GM12875 (cell line): ENCODE measurements around the gene ZNF275.
"Not testable (repeated sequence)": the region's sequence is repeated elsewhere in the genome, so short reads cannot be mapped to it uniquely, and the experiment has no call there.

Experiments
- H3K4me3 ChIP-seq: one replicate; pipeline ENCODE4 v1.5.1; 2011; ENCODE audit warnings: low read depth, low read length, control low read depth
- CTCF ChIP-seq: IDR thresholded peaks from 2 replicates; pipeline ENCODE4 v1.5.1; 2011; ENCODE audit warnings: low read depth, mild to moderate bottlenecking, control low read depth, inconsistent platforms, low read length, moderate library complexity, borderline replicate concordance; ENCODE audit not compliant: insufficient read depth

The ZNF275 gene

DNA sequence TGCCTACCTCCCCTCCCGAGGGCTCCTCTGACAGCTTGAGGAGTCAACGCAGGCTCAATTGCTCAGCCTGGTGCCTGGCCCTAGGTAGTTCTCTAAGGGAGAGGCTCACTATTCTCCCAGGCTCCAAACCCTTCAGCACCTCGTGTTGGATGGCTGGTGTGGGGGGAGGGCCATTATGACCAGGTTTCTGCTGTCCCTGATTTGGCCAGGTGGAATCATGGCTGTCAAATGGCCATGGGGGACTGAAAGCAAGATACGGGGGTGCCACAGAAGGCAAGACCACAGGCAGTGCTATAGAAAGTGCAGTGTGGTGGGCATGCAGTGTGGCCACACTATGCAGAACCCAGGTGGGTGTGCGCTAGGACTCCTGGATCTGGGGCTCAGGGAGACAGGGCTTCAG, 21.9 kb upstream of the ZNF275 start:
- TF ChIP-seq CTCF: no peak
- H3K4me3 ChIP-seq: no peak overlapping the region

DNA sequence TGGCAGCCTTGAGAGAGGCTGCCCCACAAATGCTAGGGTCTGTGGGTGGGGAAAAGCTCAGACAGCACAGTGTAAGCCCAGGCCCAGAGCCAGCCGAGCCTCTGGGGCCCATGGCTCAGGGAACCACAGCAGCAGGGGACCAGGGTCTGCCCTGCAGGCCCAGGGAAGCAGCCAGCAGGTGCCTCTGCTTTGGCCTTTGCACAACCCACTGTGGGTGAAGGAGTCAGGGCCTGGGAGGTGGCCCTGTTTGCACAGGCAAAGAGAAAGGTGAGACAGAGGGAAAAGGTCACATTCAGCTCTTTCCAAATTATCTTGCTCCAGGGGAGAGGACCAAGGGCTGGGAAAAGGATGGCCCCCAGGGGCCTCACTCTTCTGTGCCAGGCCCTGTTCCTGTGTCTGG, 21.1 kb upstream of the ZNF275 start:
- TF ChIP-seq CTCF: no peak
- no peak overlapping the region for H3K4me3 ChIP-seq

DNA sequence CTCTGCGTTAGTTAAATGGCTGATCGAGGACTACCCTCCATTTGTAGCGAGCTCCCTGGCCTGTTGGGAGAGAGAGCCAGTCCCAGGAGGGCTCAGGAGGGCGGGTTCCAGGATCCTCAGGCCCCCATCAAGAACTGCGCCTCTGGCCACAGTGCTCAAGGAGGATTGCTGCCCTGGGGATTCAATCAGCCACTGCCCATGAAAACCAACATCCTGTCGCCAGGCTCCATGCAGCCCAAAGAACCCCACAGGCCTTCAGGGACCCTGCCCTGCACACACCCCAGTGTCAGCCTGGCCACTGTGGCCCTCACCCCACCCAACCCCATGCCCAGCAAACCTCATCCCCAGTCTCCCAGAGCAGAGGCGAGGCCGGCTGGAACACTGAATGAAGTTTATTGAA, 16.6 kb upstream of the ZNF275 start:
- no peak for TF ChIP-seq CTCF
- no peak overlapping the region for H3K4me3 ChIP-seq

- TF ChIP-seq CTCF: no peak
Observed at GRCh38 chrX:153317996-153318722, 15.8 kb upstream of the ZNF275 start.

GRCh38 chrX:153318811-153319210, 15.1 kb upstream of the ZNF275 start:
- no peak for TF ChIP-seq CTCF
- H3K4me3 ChIP-seq: no peak overlapping the region

More at GRCh38 chrX:153317996-153318722, 15.8 kb upstream of the ZNF275 start:
- no peak overlapping the region for H3K4me3 ChIP-seq

DNA sequence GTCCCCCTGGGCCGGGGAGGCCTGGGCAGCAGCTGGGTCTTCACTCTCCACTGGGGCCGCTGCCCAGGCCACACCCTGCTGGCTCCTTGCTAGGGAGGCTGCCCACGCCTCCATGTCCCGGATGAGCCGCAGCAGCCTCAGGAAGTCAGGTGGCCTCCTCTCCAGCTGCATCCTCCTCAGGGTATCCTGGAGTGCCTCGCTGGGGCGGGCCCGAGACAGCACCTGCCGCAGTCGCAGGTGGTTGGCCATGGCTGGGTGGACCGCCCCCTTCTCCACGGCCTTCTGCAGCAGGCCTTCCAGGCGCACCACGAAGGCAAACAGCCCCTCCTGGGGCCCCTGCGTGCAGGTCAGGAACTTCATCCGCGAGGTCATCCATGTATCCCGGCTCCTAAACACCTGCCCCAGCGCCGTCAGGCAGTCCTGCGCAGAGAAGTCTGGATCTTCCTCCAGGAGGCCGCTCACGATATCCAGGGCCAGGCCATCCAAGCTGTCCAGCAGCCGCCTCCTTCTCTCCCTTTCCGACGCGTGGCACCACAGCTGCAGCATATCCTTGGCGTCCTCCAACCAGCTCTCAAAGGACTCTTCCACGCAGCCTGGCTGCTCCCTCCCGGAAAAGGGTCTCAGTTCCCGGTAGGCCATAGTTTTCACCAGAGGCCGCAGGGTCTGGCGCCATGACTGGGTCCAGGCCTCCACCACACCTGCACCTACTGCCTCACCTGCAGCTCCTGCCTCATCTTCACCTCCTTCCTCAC, 14.5 kb upstream of the ZNF275 start:
- no peak overlapping the region for H3K4me3 ChIP-seq
- TF ChIP-seq CTCF: no peak

DNA sequence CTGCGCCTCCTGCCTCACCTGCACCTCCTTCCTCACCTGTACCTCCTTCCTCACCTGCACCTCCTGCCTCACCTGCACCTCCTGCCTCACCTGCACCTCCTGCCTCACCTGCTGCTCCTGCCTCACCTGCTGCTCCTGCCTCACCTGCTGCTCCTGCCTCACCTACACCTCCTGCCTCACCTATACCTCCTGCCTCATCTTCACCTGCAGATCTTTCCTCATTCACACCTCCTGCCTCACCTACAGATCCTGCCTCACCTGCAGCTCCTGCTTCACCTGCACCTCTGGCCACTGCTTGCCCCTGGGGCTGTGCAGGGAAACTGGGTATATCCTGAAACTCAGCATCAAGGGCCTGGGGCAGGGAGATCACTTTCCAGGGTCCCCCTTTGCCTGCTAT, 13.9 kb upstream of the ZNF275 start:
- not testable (repeated sequence) for H3K4me3 ChIP-seq
